ENCODE results near the gene KRTAP4-3. TPM values are rescaled to one million over a fixed set of nuclear protein-coding genes. Genes with fewer than 3 reads are reported as not detected.

The KRTAP4-3 gene
- total RNA-seq, 2 donors from 2014 or later, result not detected

Other genes starting within 250 kb of the KRTAP4-3 start
- under 1 TPM in 1 of 2 donors, not detected in 1; 0.50 TPM for gene KRT23, start 230.6 kb downstream of the KRTAP4-3 start, total RNA-seq
- not detected for gene KRT39, start 201.3 kb downstream of the KRTAP4-3 start, total RNA-seq
- gene KRT40, start 183.9 kb downstream of the KRTAP4-3 start, total RNA-seq, result not detected
- not detected for gene KRTAP3-3, start 174.1 kb downstream of the KRTAP4-3 start, total RNA-seq
- gene KRTAP3-2, start 168.3 kb downstream of the KRTAP4-3 start, total RNA-seq, result not detected
- not detected for gene KRTAP3-1, start 159.1 kb downstream of the KRTAP4-3 start, total RNA-seq
- gene KRTAP1-5, start 141.0 kb downstream of the KRTAP4-3 start, total RNA-seq, result not detected
- gene KRTAP1-4, start 138.0 kb downstream of the KRTAP4-3 start, total RNA-seq, result not detected
- gene KRTAP1-3, start 133.3 kb downstream of the KRTAP4-3 start, total RNA-seq, result not detected
- gene KRTAP1-1, start 126.8 kb downstream of the KRTAP4-3 start, total RNA-seq, result not detected
- not detected for gene KRTAP2-1, start 120.9 kb downstream of the KRTAP4-3 start, total RNA-seq
- not detected for gene KRTAP2-2, start 113.0 kb downstream of the KRTAP4-3 start, total RNA-seq
- not detected for gene KRTAP2-3, start 108.1 kb downstream of the KRTAP4-3 start, total RNA-seq
- gene KRTAP2-4, start 102.3 kb downstream of the KRTAP4-3 start, total RNA-seq, result not detected
- not detected for gene KRTAP4-7, start 84.1 kb downstream of the KRTAP4-3 start, total RNA-seq
- gene KRTAP4-8, start 70.1 kb downstream of the KRTAP4-3 start, total RNA-seq, result not detected
- gene KRTAP4-16, start 66.0 kb downstream of the KRTAP4-3 start, total RNA-seq, result not detected
- not detected for gene KRTAP4-9, start 62.8 kb downstream of the KRTAP4-3 start, total RNA-seq
- not detected for gene KRTAP4-11, start 49.8 kb downstream of the KRTAP4-3 start, total RNA-seq
- gene KRTAP4-12, start 44.0 kb downstream of the KRTAP4-3 start, total RNA-seq, result not detected
- gene KRTAP4-6, start 27.7 kb downstream of the KRTAP4-3 start, total RNA-seq, result not detected
- gene KRTAP4-5, start 18.4 kb downstream of the KRTAP4-3 start, total RNA-seq, result not detected
- not detected for gene KRTAP4-4, start 7.5 kb downstream of the KRTAP4-3 start, total RNA-seq
- not detected for gene KRTAP4-2, start 10.0 kb upstream of the KRTAP4-3 start, total RNA-seq
- not detected for gene KRTAP4-1, start 16.7 kb upstream of the KRTAP4-3 start, total RNA-seq
- gene KRTAP9-1, start 21.7 kb upstream of the KRTAP4-3 start, total RNA-seq, result not detected
- gene KRTAP9-2, start 58.4 kb upstream of the KRTAP4-3 start, total RNA-seq, result not detected
- not detected for gene KRTAP9-3, start 64.2 kb upstream of the KRTAP4-3 start, total RNA-seq
- not detected for gene KRTAP9-8, start 69.8 kb upstream of the KRTAP4-3 start, total RNA-seq
- not detected for gene KRTAP9-4, start 81.5 kb upstream of the KRTAP4-3 start, total RNA-seq
- gene KRTAP9-9, start 87.2 kb upstream of the KRTAP4-3 start, total RNA-seq, result not detected
- not detected for gene KRTAP9-6, start 97.2 kb upstream of the KRTAP4-3 start, total RNA-seq
- not detected for gene KRTAP9-7, start 107.5 kb upstream of the KRTAP4-3 start, total RNA-seq
- gene KRTAP29-1, start 134.6 kb upstream of the KRTAP4-3 start, total RNA-seq, result not detected
- gene KRTAP16-1, start 141.1 kb upstream of the KRTAP4-3 start, total RNA-seq, result under 1 TPM; 0.15 to 0.26 TPM
- gene KRTAP17-1, start 147.5 kb upstream of the KRTAP4-3 start, total RNA-seq, result not detected
- not detected for gene KRT33A, start 182.6 kb upstream of the KRTAP4-3 start, total RNA-seq
- not detected for gene KRT33B, start 201.6 kb upstream of the KRTAP4-3 start, total RNA-seq
- not detected for gene KRT34, start 214.1 kb upstream of the KRTAP4-3 start, total RNA-seq
- gene KRT31, start 229.4 kb upstream of the KRTAP4-3 start, total RNA-seq, result not detected